Upper lobe of right lung (tissue), 1 donor: ENCODE measurements around the gene ZGLP1. TPM values are rescaled to one million over a fixed set of nuclear protein-coding genes. Genes with fewer than 3 reads are reported as not detected.

Experiments
- ATAC-seq: fragments of 200-7000 bp; cut with Tn5 transposase; one replicate; pipeline ENCODE4 v1.9.1; 2020; ENCODE audit warnings: mild to moderate bottlenecking, moderate library complexity
- DNase-seq: peaks from one replicate; pipeline ENCODE4 v3.0.0-alpha.2; 2020
- H3K27ac ChIP-seq: fragments of 200-600 bp; one replicate; pipeline ENCODE4 v1.8.0; 2022
- H3K27me3 ChIP-seq: fragments of 200-600 bp; one replicate; pipeline ENCODE4 v1.8.0; 2022; ENCODE audit warnings: mild to moderate bottlenecking
- H3K36me3 ChIP-seq: fragments of 200-600 bp; one replicate; pipeline ENCODE4 v1.8.0; 2022
- H3K4me1 ChIP-seq: fragments of 200-600 bp; one replicate; pipeline ENCODE4 v1.8.0; 2022
- H3K4me3 ChIP-seq: fragments of 200-600 bp; one replicate; pipeline ENCODE4 v1.8.0; 2022; ENCODE audit warnings: mild to moderate bottlenecking
- H3K9me3 ChIP-seq: fragments of 200-600 bp; one replicate; pipeline ENCODE4 v1.8.0; 2022
- CTCF ChIP-seq: fragments of 200-600 bp; IDR thresholded peaks from one replicate; pipeline ENCODE4 v1.8.0; 2022; ENCODE audit warnings: antibody characterized with exemption
- intact Hi-C: fragments of 100-400 bp; cut with DNase I; formaldehyde crosslinking; loops from one replicate; pipeline ENCODE4 v1.11.0; 2022
- total RNA-seq: library from RNA; stranded (reverse); fragmentation: NEBNext Ultra II Directional; extraction: Animal tissue kit (Norgen Biotek cat#: 25700); gene quantifications from one replicate; pipeline ENCODE4 v1.2.1, GENCODE V29; 2021
- donor health status: DM: no; HTN: yes; CAD: no; lungs with severe emphysema.

The ZGLP1 gene
- total RNA-seq, 1 donor from 2014 or later = 3.8 TPM

- Histone ChIP-seq H3K27ac (peak within 1 kb of the TSS; percentile 42), H3K27me3 (peaks cover 37% of the 10 kb centered on the region), H3K9me3 (no peaks in the 10 kb centered on the region), H3K36me3 (peaks cover 13% of the 10 kb centered on the region), H3K4me3 (peak within 1 kb of the TSS; percentile 58), H3K4me1 (peaks cover 77% of the 10 kb centered on the region)
- ATAC-seq (no peak), DNase-seq (no peak)
- intact Hi-C loops = no loop called here
- no peak for TF ChIP-seq CTCF
These were observed 19.7 kb downstream of the ZGLP1 start, which contains the start of gene ICAM5 for GRCh38 chr19:10289836-10290356. TSS of gene ICAM5 (plus strand) at chr19:10289952. CDS start at chr19:10290044, 92 bp downstream.

- intact Hi-C loops = no loop called here
- DNase-seq = peak; percentile 86
- Histone ChIP-seq H3K36me3 (peaks cover 19% of the 10 kb centered on the region), H3K4me3 (peak overlapping the region; percentile 58), H3K9me3 (no peaks in the 10 kb centered on the region), H3K27me3 (peaks cover 33% of the 10 kb centered on the region), H3K27ac (peak overlapping the region; percentile 42), H3K4me1 (peaks cover 79% of the 10 kb centered on the region)
- ATAC-seq = peak; percentile 5
- no peak for TF ChIP-seq CTCF
These were observed 20.3 kb downstream of the ZGLP1 start for GRCh38 chr19:10289167-10289835.

GRCh38 chr19:10288662-10289166 lies 20.9 kb downstream of the ZGLP1 start:
- DNase-seq (peak; percentile 79), ATAC-seq (peak; percentile 4)
- Histone ChIP-seq H3K27me3 (peaks cover 27% of the 10 kb centered on the region), H3K27ac (peak overlapping the region; percentile 42), H3K9me3 (no peaks in the 10 kb centered on the region), H3K4me1 (peaks cover 82% of the 10 kb centered on the region), H3K36me3 (peaks cover 25% of the 10 kb centered on the region), H3K4me3 (peak overlapping the region; percentile 58)
- intact Hi-C loops = no loop called here
- TF ChIP-seq CTCF = no peak

- intact Hi-C loops = no loop called here
These were observed 22.5 kb downstream of the ZGLP1 start, which contains the start of gene ICAM4 for GRCh38 chr19:10286803-10287737. TSS of gene ICAM4 (plus strand) at chr19:10286955. CDS start at chr19:10287013, 58 bp downstream.

More at GRCh38 chr19:10286803-10287737, 22.5 kb downstream of the ZGLP1 start, which contains the start of gene ICAM4:
- no peaks in the 10 kb centered on the region for H3K9me3 ChIP-seq
- peaks cover 79% of the 10 kb centered on the region for H3K4me1 ChIP-seq
- peaks cover 12% of the 10 kb centered on the region for H3K27me3 ChIP-seq
- TF ChIP-seq CTCF = no peak
- ATAC-seq = peak; percentile 40
- peak within 1 kb of the TSS; percentile 28 for H3K4me3 ChIP-seq
- H3K27ac ChIP-seq = peak within 1 kb of the TSS; percentile 55
- H3K36me3 ChIP-seq = peaks cover 42% of the 10 kb centered on the region
- DNase-seq = peak; percentile 89
